GM12878 (cell line): ENCODE results near the gene VCL. TPM values are rescaled to one million over a fixed set of nuclear protein-coding genes. Genes with fewer than 3 reads are reported as not detected.

Experiments used
- ATAC-seq: fragments of 200-7000 bp; cut with Tn5 transposase; 3 replicates; pipeline ENCODE4 v1.9.1; 2020; ENCODE audit warnings: mild to moderate bottlenecking, moderate library complexity
- BruUV-seq: library from RNA; stranded (reverse); fragments of 400-500 nt; replicated peaks from 2 replicates; lab custom pipeline; 2021; lab: Mats Ljungman, UMichigan
- CTCF ChIA-PET: fragments of 300-600 bp; sonication (Branson Sonifier 250); formaldehyde crosslinking; extraction: SDS; loops from one replicate; lab custom pipeline; 2021; ENCODE audit warnings: inconsistent platforms; lab: Yijun Ruan, JAX
- POLR2A ChIA-PET: fragments of 350-600 bp; formaldehyde crosslinking; extraction: SDS; loops from one replicate; lab custom pipeline; 2021; ENCODE audit warnings: inconsistent platforms; lab: Charles Lee
- RAD21 ChIA-PET: fragments of 300-600 bp; sonication (Branson Sonifier 250); formaldehyde crosslinking; loops from one replicate; lab custom pipeline; 2023; ENCODE audit warnings: antibody characterized with exemption; ENCODE audit not compliant: unreplicated experiment; lab: Charles Lee
- SMC1A ChIA-PET: fragments of 300-600 bp; sonication (Branson Sonifier 250); formaldehyde crosslinking; loops from one replicate; lab custom pipeline; 2023; ENCODE audit not compliant: unreplicated experiment, uncharacterized antibody; lab: Charles Lee
- DNase-seq: peaks from one replicate; pipeline ENCODE4 v3.0.0-alpha.2; 2011; ENCODE audit warnings: low read depth, low spot score
- FAIRE-seq: peaks from 3 replicates; lab custom pipeline; 2011; peaks lifted over from hg19 to GRCh38; lab: Jason Lieb, UNC
- H2AFZ ChIP-seq: 2 replicates; pipeline ENCODE4 v1.6.0; 2011; ENCODE audit warnings: low read depth, low read length, control low read depth; ENCODE audit not compliant: control insufficient read depth
- H3K27ac ChIP-seq: 2 replicates; pipeline ENCODE4 v1.5.1; 2011; ENCODE audit warnings: control low read depth; ENCODE audit not compliant: control insufficient read depth, insufficient read depth
- H3K27me3 ChIP-seq, 2 experiments: replicated peaks in 1 of 2; 2 replicates each; pipeline versions ENCODE4 v1.6.0 to v1.6.1; 2011; ENCODE audit warnings: low read length in 1 of 2; ENCODE audit not compliant: control insufficient read depth in 2 of 2, insufficient read depth in 2 of 2
- H3K36me3 ChIP-seq, 2 experiments: 2 replicates each; pipeline ENCODE4 v1.5.1; 2011; ENCODE audit warnings: low read length in 1 of 2; ENCODE audit not compliant: control insufficient read depth in 2 of 2, insufficient read depth in 2 of 2
- H3K4me1 ChIP-seq: 2 replicates; pipeline ENCODE4 v1.6.1; 2011; ENCODE audit warnings: mild to moderate bottlenecking, low read length, moderate library complexity, mixed read lengths; ENCODE audit not compliant: control insufficient read depth, insufficient read depth
- H3K4me2 ChIP-seq: 2 replicates; pipeline ENCODE4 v1.6.0; 2011; ENCODE audit warnings: control low read depth; ENCODE audit not compliant: control insufficient read depth, insufficient read depth
- H3K4me3 ChIP-seq: fragments of 200-600 bp; sonication (generic); 2 replicates; pipeline ENCODE4 v1.5.1; 2016
- H3K79me2 ChIP-seq: 2 replicates; pipeline ENCODE4 v1.6.0; 2011; ENCODE audit warnings: low read length; ENCODE audit not compliant: control insufficient read depth, insufficient read depth
- H3K9ac ChIP-seq: 2 replicates; pipeline ENCODE4 v1.8.0; 2011; ENCODE audit warnings: low read length, control low read depth, mixed read lengths; ENCODE audit not compliant: control insufficient read depth, insufficient read depth
- H3K9me3 ChIP-seq: replicated peaks from 3 replicates; pipeline ENCODE4 v1.5.1; 2011; ENCODE audit warnings: mild to moderate bottlenecking, low read length; ENCODE audit not compliant: control insufficient read depth, insufficient read depth
- H4K20me1 ChIP-seq: 2 replicates; pipeline ENCODE4 v1.6.0; 2011; ENCODE audit not compliant: control insufficient read depth, insufficient read depth
- MTA2 ChIP-seq: fragments of 450-650 bp; IDR thresholded peaks from 2 replicates; pipeline ENCODE4 v1.6.1; 2016; ENCODE audit warnings: low read depth, mild to moderate bottlenecking, moderate library complexity
- MYB ChIP-seq: fragments of 150-350 bp; IDR thresholded peaks from 2 replicates; pipeline ENCODE4 v1.6.1; 2014; ENCODE audit warnings: mild to moderate bottlenecking, low read depth, low read length, borderline replicate concordance
- NBN ChIP-seq: fragments of 450-650 bp; IDR thresholded peaks from 2 replicates; pipeline ENCODE4 v1.6.1; 2016
- NR2C2 ChIP-seq: IDR thresholded peaks from 2 replicates; pipeline ENCODE4 v1.6.1; 2011; ENCODE audit warnings: borderline replicate concordance, low read depth; ENCODE audit not compliant: control insufficient read depth, insufficient read length
- RCOR1 ChIP-seq: conservative IDR thresholded peaks from 2 replicates; pipeline ENCODE4 v1.6.1; 2012; ENCODE audit warnings: low read depth, low read length, improper control_type of control experiment
- ZNF24 ChIP-seq: fragments of 450-650 bp; IDR thresholded peaks from 2 replicates; pipeline ENCODE4 v1.6.1; 2017; ENCODE audit warnings: antibody characterized with exemption, mild to moderate bottlenecking
- WGBS: methylation state at CpG from one replicate; pipeline ENCODE4 v1.1.6; 2016; ENCODE audit warnings: low lambda C conversion rate; ENCODE audit not compliant: insufficient replicate concordance, insufficient coverage; ENCODE audit errors: missing lambda C conversion rate; 5-methylcytosine and 5-hydroxymethylcytosine counted together
- in situ Hi-C: fragments of 300-500 bp; cut with MboI; formaldehyde crosslinking; loops from 9 replicates; pipeline ENCODE4 v1.14.3; 2018; ENCODE audit warnings: mixed read lengths
- intact Hi-C: fragments of 100-400 bp; cut with micrococcal nuclease; formaldehyde crosslinking; loops from one replicate; pipeline ENCODE4 v1.14.2; 2022; ENCODE audit not compliant: unreplicated experiment
- polyA plus RNA-seq, 11 experiments: library from polyadenylated mRNA; depleted of rRNA in 4 of 11; unstranded in 6 of 11; stranded (reverse) in 5 of 11; fragments of >200 nt; fragmentation: Nextera tagmentation in 4 of 11; fragmentation: Illumina TruSeq in 1 of 11; extraction: Ambion mirVana in 4 of 11; extraction: Trizol in 1 of 11; gene quantifications; 1 replicate in 1 of 11; 2 replicates in 10 of 11; pipeline versions ENCODE4 v1.2.1 to v1.2.3, GENCODE V29; 2011 to 2016; ENCODE audit warnings: inconsistent platforms in 2 of 11, missing spikeins in 2 of 11, low read depth in 1 of 11
- total RNA-seq, 4 experiments: library from RNA; depleted of rRNA in 3 of 4; stranded (reverse); fragments of >200 nt in 3 of 4; fragmentation: Illumina TruSeq in 1 of 4; extraction: Trizol in 1 of 4; gene quantifications; 2 replicates each; pipeline versions ENCODE4 v1.2.1 to v1.2.3, GENCODE V29; 2013 to 2021
- TF ChIP-seq, protein P1 (sequence below): fragments of 450-650 bp; IDR thresholded peaks from 2 replicates; pipeline ENCODE4 v1.6.1; 2017; ENCODE audit warnings: mild to moderate bottlenecking, low read depth, inconsistent platforms; ENCODE audit not compliant: poor library complexity, severe bottlenecking

The VCL gene
- total and polyA plus RNA-seq, 10 of the 15 experiments (the other 5 are each of a cell fraction or from before 2014, with no cell fraction given), result 6.7 to 54.6 (median 24.3) TPM

DNA sequence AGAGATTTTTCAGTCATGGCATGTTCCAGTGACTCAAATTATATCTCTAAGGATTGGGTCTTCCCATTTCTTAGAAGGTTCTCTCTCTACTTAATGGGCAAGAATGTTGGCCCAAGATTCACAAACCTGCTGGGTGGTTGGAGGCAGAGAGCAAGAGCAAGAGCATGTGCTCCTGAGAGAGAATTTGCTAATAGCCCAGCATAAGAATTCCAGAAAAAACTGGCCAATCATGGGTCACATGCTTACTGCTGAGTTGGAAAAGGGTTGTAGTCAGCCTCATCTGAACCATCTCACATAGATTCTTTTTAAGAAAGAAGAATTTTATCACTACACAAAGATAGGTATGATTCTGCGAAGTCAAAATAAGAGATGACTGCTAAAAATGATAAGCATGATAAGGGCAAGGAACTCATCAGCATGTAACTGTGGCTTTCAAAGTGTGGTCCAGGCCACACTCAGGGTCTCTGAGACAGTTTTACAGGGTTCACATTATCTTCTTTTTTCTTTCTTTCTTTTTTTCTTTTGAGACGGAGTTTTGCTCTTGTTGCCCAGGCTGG lies 8.2 kb upstream of the VCL start:
- Histone ChIP-seq H2AFZ (no peak overlapping the region), H3K9me3 (no peaks in the 10 kb centered on the region)
- CTCF ChIA-PET, result no interaction called here

DNA sequence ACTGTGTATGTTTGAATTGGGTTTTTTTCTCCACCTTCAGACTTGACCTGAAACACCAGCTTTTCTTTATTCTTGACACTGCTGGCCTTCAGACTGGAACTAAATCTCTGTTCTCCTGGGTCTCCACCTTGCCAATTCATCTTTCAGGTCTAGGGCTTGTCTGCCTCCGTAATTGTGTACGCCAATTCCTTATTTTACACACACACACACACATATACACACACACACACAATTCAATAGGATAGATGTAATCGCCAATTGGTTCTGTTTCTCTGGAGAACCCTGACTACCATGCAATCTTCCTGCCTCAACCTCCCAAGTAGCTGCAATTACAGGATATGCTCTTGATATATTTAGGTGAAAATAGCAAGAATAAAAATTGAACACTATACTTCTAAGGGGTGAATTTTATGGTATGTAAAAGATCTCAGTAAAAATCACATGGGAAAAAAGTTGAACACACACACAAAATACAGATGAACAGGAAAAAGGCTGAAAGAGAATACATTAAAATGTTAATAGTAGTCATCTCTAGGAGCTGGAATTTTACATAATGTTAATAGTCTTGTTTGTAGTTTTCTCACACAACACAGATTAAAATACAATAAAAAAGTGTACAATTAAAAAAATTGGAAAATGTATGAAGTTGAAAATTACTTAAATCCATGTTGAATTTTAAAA lies 6.6 kb upstream of the VCL start:
- Histone ChIP-seq H4K20me1 (no peaks in the 10 kb centered on the region), H3K4me2 (no peak overlapping the region), H3K9ac (no peak overlapping the region), H3K27me3 (no peaks in the 10 kb centered on the region), H3K36me3 (no peaks in the 10 kb centered on the region), H3K79me2 (no peaks in the 10 kb centered on the region), H3K4me3 (no peak overlapping the region), H2AFZ (no peak overlapping the region), H3K27ac (no peak overlapping the region), H3K4me1 (peaks cover 13% of the 10 kb centered on the region), H3K9me3 (no peaks in the 10 kb centered on the region)
- intact Hi-C loops, result no loop called here
- WGBS, result 78% methylated on average over 3 of the region's 3 CpGs
- in situ Hi-C loops, result no loop called here
- TF ChIP-seq MTA2 (no peak), RCOR1 (no peak), NR2C2 (no peak)
- TF ChIP-seq, protein P1, sequence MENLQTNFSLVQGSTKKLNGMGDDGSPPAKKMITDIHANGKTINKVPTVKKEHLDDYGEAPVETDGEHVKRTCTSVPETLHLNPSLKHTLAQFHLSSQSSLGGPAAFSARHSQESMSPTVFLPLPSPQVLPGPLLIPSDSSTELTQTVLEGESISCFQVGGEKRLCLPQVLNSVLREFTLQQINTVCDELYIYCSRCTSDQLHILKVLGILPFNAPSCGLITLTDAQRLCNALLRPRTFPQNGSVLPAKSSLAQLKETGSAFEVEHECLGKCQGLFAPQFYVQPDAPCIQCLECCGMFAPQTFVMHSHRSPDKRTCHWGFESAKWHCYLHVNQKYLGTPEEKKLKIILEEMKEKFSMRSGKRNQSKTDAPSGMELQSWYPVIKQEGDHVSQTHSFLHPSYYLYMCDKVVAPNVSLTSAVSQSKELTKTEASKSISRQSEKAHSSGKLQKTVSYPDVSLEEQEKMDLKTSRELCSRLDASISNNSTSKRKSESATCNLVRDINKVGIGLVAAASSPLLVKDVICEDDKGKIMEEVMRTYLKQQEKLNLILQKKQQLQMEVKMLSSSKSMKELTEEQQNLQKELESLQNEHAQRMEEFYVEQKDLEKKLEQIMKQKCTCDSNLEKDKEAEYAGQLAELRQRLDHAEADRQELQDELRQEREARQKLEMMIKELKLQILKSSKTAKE, result no peak
- ChIA-PET POLR2A (interaction anchor here (0.6 to 1.2 kb wide), 2 partner anchors 31 to 33 kb away, joined by 3 to 10 read pairs; no protein-coding TSS in a partner anchor), CTCF (interaction anchor here (0.5 to 2.7 kb wide), 6 partner anchors 9 to 1235 kb away, joined by 3 to 9 read pairs (median 4); no protein-coding TSS in a partner anchor), RAD21 (interaction anchor here (1.0 to 1.7 kb wide), 8 partner anchors 10 to 111 kb away, joined by 3 to 5 read pairs (median 4); no protein-coding TSS in a partner anchor), SMC1A (interaction anchor here (0.8 to 2.7 kb wide), 12 partner anchors 20 to 117 kb away, joined by 3 to 18 read pairs (median 4); no protein-coding TSS in a partner anchor)
- no peak for ATAC-seq
- no peak for DNase-seq
- no TSS peak for BruUV-seq
- FAIRE-seq, result peak; percentile 57

More for the DNA sequence above, 8.2 kb upstream of the VCL start:
- Histone ChIP-seq H3K36me3 (no peaks in the 10 kb centered on the region), H3K4me3 (no peak overlapping the region), H3K4me2 (no peak overlapping the region), H3K27me3 (no peaks in the 10 kb centered on the region), H3K9ac (no peak overlapping the region), H3K27ac (no peak overlapping the region), H3K4me1 (peaks cover 13% of the 10 kb centered on the region), H4K20me1 (no peaks in the 10 kb centered on the region), H3K79me2 (no peaks in the 10 kb centered on the region)
- no peak for ATAC-seq
- no peak for FAIRE-seq
- intact Hi-C loops (no loop called here), in situ Hi-C loops (no loop called here)
- no peak for TF ChIP-seq NBN
- TF ChIP-seq ZNF24, result no peak
- no peak for TF ChIP-seq MYB
- 100% methylated on average over 2 of the region's 2 CpGs for WGBS
- ChIA-PET SMC1A (no interaction called here), RAD21 (no interaction called here), POLR2A (no interaction called here)
- no peak for DNase-seq
- BruUV-seq, result no TSS peak
